Rectal smooth muscle tissue (tissue), 1 donor: Measurements from ENCODE around the gene PPP4R2.
"Not testable (repeated sequence)": the region's sequence is repeated elsewhere in the genome, so short reads cannot be mapped to it uniquely, and the experiment has no call there.

Experiments used
- H3K27ac ChIP-seq: one replicate; pipeline ENCODE4 v1.7.0; 2013; ENCODE audit warnings: low read depth, low read length, inconsistent platforms
- H3K27me3 ChIP-seq: one replicate; pipeline ENCODE4 v1.7.0; 2013; ENCODE audit warnings: low read length; ENCODE audit not compliant: control insufficient read depth, insufficient read depth
- H3K36me3 ChIP-seq: one replicate; pipeline ENCODE4 v1.7.0; 2013; ENCODE audit warnings: low read length; ENCODE audit not compliant: control insufficient read depth, insufficient read depth
- H3K4me1 ChIP-seq: one replicate; pipeline ENCODE4 v1.7.0; 2013; ENCODE audit warnings: low read length; ENCODE audit not compliant: control insufficient read depth, insufficient read depth
- H3K4me3 ChIP-seq: one replicate; pipeline ENCODE4 v1.7.0; 2013; ENCODE audit warnings: low read length
- H3K9ac ChIP-seq: one replicate; pipeline ENCODE4 v1.7.0; 2013; ENCODE audit warnings: low read length

Gene PPP4R2

GRCh38 chr3:73066243-73066642 is 69.6 kb downstream of the PPP4R2 start:
- H3K27ac ChIP-seq, H3K27me3 ChIP-seq, H3K4me3 ChIP-seq, H3K4me1 ChIP-seq, H3K9ac ChIP-seq: not testable (repeated sequence)
- H3K36me3 ChIP-seq: peaks cover 12% of the 10 kb centered on the region

- no peak overlapping the region for H3K27ac ChIP-seq
- H3K9ac ChIP-seq: no peak overlapping the region
- H3K4me3 ChIP-seq: no peak overlapping the region
- H3K36me3 ChIP-seq: peaks cover 4% of the 10 kb centered on the region
- H3K27me3 ChIP-seq: no peaks in the 10 kb centered on the region
- no peaks in the 10 kb centered on the region for H3K4me1 ChIP-seq
These were observed 71.8 kb downstream of the PPP4R2 start for GRCh38 chr3:73068419-73068818.

- Histone ChIP-seq H3K27me3 (no peaks in the 10 kb centered on the region), H3K9ac (no peak overlapping the region), H3K27ac (no peak overlapping the region), H3K4me3 (no peak overlapping the region), H3K36me3 (peaks cover 4% of the 10 kb centered on the region), H3K4me1 (no peaks in the 10 kb centered on the region)
These were observed 72.6 kb downstream of the PPP4R2 start for GRCh38 chr3:73069187-73069586.

DNA sequence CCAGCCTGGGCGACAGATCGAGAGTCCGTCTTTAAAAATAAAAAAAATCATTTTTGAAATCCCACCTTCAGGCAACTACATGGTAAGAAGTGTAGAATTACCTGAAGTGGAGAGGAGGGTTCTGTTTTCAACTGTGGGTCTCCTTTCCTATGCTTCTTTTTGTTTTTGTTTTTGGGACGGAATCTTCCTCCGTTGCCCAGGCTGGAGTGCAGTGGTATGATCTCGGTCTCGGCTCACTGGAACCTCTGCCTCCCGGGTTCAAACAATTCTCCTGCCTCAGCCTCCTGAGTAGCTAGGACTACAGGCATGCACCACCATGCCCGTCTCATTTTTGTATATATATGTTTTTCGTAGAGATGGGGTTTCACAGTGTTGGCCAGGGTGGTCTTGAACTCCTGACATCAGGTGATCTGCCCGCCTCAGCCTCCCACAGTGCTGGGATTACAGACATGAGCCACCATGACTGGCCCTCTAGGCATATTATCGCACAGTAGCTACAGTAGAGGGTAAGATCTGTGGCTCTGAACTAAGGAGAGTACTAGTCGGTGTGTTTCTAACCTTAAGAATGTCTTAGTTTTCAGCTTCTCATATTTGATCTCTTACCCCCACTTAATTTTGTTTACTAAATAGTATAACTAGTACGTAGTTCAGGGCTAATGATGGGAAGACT is 73.3 kb downstream of the PPP4R2 start:
- Histone ChIP-seq H3K4me1 (no peaks in the 10 kb centered on the region), H3K27me3 (no peaks in the 10 kb centered on the region), H3K36me3 (peaks cover 2% of the 10 kb centered on the region), H3K4me3 (no peak overlapping the region), H3K27ac (no peak overlapping the region), H3K9ac (no peak overlapping the region)

DNA sequence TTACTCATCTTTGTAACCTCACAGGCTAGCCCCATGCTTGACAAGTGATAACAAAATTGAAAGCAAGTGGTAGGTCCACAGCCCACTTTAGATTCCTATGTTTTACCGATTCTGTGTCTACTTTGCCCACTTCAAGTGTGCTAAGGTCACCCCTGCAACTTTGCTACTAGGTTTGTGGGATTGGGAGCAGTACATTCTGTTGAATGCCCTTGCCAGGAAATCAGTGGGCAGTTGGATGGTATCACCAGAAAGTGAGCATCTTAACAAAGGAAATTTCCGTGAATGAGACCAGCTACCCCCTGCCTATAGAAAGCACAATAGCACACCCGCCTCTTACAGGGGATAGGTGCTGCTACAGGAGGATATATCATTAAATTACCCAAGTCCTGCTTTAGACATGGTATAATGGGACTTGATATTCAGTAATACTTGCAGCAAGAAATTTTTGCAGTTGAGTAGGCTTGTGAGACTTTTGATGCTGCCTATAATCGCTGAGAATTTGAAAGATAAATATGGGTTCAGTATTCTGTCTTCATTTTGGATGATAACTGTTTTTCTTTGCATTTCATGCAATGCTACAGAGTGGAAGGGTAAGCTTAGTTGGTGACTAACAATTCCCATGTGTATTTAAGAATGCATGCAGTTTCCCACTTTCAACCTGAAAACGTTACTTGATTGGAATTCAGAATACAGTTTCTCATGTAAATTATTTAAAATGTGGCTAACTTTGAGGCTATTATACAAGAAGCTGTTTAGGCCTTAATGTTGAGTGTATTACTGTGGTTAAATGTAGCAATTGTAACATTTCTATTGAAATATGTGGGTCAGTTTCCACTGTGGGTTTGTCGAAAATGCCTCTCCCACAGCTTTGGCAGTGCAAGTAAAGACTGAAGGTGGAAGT is 74.3 kb downstream of the PPP4R2 start:
- no peak overlapping the region for H3K4me3 ChIP-seq
- H3K9ac ChIP-seq: no peak overlapping the region
- H3K27ac ChIP-seq: no peak overlapping the region
- H3K36me3 ChIP-seq: no peaks in the 10 kb centered on the region
- no peaks in the 10 kb centered on the region for H3K27me3 ChIP-seq
- no peaks in the 10 kb centered on the region for H3K4me1 ChIP-seq

DNA sequence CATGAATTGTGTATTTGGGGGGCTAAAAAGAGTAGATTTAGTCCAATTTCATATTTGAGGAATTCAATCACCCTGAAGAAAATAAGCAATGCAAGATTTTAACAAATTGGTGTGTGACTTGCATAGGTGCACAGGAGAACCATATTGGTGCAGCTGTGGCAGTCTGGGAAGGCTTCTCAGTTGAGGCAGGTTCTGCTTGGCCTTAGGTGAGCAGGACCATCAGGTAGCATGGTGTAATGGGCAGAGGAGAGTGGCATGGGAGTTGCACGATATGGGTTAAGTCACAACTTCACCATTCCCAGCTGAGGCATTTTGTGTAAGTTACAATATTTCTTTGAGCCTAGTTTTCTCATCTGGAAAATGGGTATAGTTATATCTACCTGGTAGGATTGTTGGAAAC is 75.3 kb downstream of the PPP4R2 start:
- Histone ChIP-seq H3K9ac (no peak overlapping the region), H3K27ac (no peak overlapping the region), H3K4me1 (no peaks in the 10 kb centered on the region), H3K36me3 (no peaks in the 10 kb centered on the region), H3K4me3 (no peak overlapping the region), H3K27me3 (no peaks in the 10 kb centered on the region)

DNA sequence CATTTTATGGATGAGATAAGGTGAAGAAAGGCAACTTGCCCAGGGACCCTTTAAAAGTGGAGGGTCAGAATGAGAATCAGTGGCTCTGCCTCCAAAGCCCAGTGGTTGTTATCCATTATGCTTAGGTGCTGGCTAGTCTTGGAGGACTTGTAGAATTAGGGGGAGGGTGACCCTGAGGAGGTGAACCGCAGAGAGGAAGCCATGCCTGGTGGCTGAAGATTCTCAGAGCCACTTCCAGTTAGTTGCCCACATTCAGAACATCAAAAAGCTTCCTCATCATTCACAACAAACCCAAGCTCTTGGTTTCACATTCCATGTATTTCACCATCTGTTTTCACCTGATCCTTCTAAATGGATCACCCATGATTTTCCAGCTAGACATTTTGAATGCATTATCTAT is 76.0 kb downstream of the PPP4R2 start:
- H3K27ac ChIP-seq: no peak overlapping the region
- no peaks in the 10 kb centered on the region for H3K27me3 ChIP-seq
- H3K4me1 ChIP-seq: no peaks in the 10 kb centered on the region
- H3K36me3 ChIP-seq: no peaks in the 10 kb centered on the region
- H3K4me3 ChIP-seq: no peak overlapping the region
- no peak overlapping the region for H3K9ac ChIP-seq

DNA sequence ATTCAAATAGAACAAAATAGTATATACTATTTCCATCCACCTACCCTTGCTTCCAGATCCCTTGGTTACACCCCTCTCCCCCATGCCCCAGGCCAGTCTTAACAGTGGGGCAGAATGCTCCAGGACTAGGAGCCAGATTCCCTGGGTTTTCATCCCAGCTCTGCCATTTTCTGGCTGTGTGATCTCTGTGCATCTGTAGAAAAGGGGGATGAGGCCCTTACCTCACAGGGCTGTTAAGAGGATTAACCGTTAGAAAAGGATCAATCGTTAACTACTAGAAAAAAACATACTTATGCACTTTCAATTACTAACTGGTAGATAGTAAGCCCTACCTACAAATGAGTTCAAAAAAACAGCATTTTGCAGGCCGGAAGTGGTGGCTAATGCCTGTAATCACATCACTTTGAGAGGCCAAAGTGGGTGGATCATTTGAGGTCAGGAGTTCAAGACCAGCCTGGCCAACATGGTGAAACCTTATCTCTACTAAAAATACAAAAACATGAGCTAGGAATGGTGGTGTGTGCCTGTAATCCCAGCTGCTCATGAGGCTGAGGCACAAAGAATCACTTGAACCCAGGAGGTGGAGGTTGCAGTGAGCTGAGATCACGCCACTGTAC is 76.6 kb downstream of the PPP4R2 start:
- no peaks in the 10 kb centered on the region for H3K27me3 ChIP-seq
- H3K4me3 ChIP-seq: no peak overlapping the region
- H3K9ac ChIP-seq: no peak overlapping the region
- no peaks in the 10 kb centered on the region for H3K4me1 ChIP-seq
- H3K27ac ChIP-seq: no peak overlapping the region
- no peaks in the 10 kb centered on the region for H3K36me3 ChIP-seq

- Histone ChIP-seq H3K36me3 (no peaks in the 10 kb centered on the region), H3K4me1 (no peaks in the 10 kb centered on the region), H3K27me3 (no peaks in the 10 kb centered on the region), H3K9ac (no peak overlapping the region), H3K27ac (no peak overlapping the region), H3K4me3 (no peak overlapping the region)
These were observed 78.2 kb downstream of the PPP4R2 start for GRCh38 chr3:73074781-73075180.

DNA sequence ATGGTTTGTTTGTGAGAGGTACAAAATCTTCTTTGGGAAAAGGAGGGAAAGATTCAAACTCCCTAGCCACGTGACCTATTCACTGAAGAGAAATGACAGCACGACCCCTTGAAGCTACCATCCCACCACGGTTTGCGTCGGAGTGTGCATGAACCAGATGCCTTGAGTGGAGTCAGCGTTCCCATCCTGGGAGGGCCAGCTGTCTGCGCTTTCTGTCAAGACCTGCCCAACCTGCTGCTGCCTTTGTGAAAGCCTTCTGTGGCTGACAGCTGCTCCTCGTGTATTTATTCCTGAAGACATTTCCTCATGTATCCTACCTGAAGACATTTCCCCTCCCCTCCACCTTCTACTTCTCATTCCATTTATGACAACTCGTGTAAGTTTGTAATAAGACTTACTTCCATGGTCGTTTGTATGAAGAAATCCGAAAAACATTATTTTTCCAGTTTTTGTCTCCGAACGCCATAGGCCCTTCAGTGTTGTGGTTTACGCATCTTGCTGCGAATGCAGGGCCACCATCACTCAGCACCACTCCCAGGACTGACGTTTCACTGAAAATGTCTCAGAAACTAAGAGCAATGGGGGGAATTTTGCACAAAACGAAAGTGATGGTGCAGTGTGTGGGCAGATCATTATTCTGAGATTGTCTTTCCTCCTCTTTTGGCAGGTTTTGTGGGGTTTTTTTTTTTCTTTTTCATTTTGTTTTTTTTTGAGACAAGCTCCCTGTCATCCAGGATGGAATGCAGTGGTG is 83.8 kb downstream of the PPP4R2 start:
- no peaks in the 10 kb centered on the region for H3K4me1 ChIP-seq
- no peak overlapping the region for H3K9ac ChIP-seq
- H3K36me3 ChIP-seq: no peaks in the 10 kb centered on the region
- H3K27ac ChIP-seq: no peak overlapping the region
- H3K27me3 ChIP-seq: no peaks in the 10 kb centered on the region
- no peak overlapping the region for H3K4me3 ChIP-seq

- no peaks in the 10 kb centered on the region for H3K27me3 ChIP-seq
- H3K36me3 ChIP-seq: no peaks in the 10 kb centered on the region
- no peak overlapping the region for H3K4me3 ChIP-seq
- H3K4me1 ChIP-seq: no peaks in the 10 kb centered on the region
- H3K27ac ChIP-seq: no peak overlapping the region
- H3K9ac ChIP-seq: no peak overlapping the region
These were observed 84.5 kb downstream of the PPP4R2 start for GRCh38 chr3:73081140-73081539.

GRCh38 chr3:73084170-73084569 is 87.6 kb downstream of the PPP4R2 start:
- Histone ChIP-seq H3K27ac (no peak overlapping the region), H3K4me3 (no peak overlapping the region), H3K36me3 (no peaks in the 10 kb centered on the region), H3K27me3 (no peaks in the 10 kb centered on the region), H3K9ac (no peak overlapping the region), H3K4me1 (no peaks in the 10 kb centered on the region)
